ENCODE data around the gene RFX2.

DNA sequence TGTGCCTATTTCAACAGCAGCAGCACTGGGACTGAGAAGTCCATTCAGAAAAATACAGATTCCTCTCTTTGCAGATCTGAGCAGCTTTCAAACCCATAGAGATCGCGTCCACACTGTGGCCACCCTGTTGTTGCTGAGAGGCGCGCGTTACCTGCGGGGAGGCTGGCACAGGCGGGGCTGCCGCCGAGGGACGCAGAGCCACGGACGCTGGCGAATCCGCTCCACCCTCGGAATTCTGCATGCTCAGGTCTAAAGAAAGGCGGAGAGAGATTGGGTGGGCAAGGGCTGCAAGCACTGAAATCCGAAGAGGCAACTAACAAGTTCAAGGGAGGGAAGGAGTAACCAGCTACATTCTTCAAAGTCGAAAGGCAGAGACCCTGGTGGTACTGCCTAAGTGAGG is 63.0 kb downstream of the RFX2 start:
- no peak for TF ChIP-seq EP300 (IDR thresholded peaks at IDR 0.05)
- no peak for TF ChIP-seq POLR2AphosphoS5 (IDR thresholded peaks at IDR 0.05)
- TF ChIP-seq, protein P1, sequence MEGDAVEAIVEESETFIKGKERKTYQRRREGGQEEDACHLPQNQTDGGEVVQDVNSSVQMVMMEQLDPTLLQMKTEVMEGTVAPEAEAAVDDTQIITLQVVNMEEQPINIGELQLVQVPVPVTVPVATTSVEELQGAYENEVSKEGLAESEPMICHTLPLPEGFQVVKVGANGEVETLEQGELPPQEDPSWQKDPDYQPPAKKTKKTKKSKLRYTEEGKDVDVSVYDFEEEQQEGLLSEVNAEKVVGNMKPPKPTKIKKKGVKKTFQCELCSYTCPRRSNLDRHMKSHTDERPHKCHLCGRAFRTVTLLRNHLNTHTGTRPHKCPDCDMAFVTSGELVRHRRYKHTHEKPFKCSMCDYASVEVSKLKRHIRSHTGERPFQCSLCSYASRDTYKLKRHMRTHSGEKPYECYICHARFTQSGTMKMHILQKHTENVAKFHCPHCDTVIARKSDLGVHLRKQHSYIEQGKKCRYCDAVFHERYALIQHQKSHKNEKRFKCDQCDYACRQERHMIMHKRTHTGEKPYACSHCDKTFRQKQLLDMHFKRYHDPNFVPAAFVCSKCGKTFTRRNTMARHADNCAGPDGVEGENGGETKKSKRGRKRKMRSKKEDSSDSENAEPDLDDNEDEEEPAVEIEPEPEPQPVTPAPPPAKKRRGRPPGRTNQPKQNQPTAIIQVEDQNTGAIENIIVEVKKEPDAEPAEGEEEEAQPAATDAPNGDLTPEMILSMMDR (IDR thresholded peaks at IDR 0.05), result no peak
